ENCODE data around the gene AADACL4. TPM values are rescaled to one million over a fixed set of nuclear protein-coding genes. Genes with fewer than 3 reads are reported as not detected.

Gene AADACL4
- total and polyA plus RNA-seq, 2 of the 8 experiments (the other 6 are each of a cell fraction or from before 2014, with no cell fraction given), result 0.08 TPM; not detected in 1

DNA sequence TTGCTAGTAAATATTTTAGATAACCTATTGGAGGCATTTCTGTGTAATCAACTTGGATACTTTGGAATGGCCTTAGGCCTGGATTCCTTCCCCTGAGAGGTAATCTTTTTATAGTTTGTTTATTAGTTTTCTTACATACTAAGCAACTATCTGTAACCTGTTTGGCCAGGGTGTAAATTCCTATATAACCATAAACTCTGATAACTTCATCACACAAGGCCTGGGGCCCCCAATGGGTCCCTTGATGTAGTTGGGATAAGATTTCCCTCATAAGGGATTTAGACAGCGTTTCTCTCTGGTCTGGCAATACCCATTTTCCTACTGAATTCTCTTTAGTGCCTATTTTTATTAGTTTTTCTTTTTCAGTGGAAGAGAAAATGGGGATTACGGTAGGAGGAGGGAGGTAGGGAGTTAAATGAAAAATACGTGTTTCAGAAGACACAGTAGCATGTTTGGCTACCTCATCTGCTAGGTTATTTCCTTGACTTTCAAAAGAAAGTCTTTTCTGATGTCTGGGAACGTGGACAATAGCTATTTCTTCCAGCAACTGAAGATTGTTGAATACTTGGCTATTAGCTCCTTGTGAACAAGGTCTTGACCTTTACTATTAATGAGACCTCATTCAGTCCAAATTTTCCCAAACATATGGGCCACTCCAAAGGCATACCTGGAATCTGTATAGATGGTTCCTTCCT, 64.7 kb downstream of the AADACL4 start:
- H2BK120ac ChIP-seq (replicated peaks; ENCODE audit: low read depth, low read length), result no peak overlapping the region
- H2BK12ac ChIP-seq (ENCODE audit: low read depth, low read length), result no peak overlapping the region
- no peak overlapping the region for H3K56ac ChIP-seq (replicated peaks; ENCODE audit: insufficient read length, low read depth, low read length)
- no peak overlapping the region for H3K23ac ChIP-seq (ENCODE audit: insufficient read length)
- no peak overlapping the region for H4K8ac ChIP-seq (ENCODE audit: extremely low read depth, insufficient read depth, low read length)
- no peak overlapping the region for H2BK5ac ChIP-seq (ENCODE audit: low read depth, low read length)
- H3K4me2 ChIP-seq (ENCODE audit: insufficient read depth in 1 of 2, low read depth in 2 of 2, low read length in 2 of 2), result no peak overlapping the region
- peaks cover 3 to 9% (median 6%) of the 10 kb centered on the region in 4 experiments; a peak in 6 of 7 replicates for H3K4me1 ChIP-seq (replicated peaks in 1 of 4; ENCODE audit: control insufficient read depth in 3 of 4, insufficient read depth in 4 of 4, low read length in 3 of 4)
- DNase-seq (ENCODE audit: low read depth in 1 of 2, low spot score in 2 of 2), result no peak
- no peak overlapping the region for H3K9ac ChIP-seq (replicated peaks in 1 of 4; ENCODE audit: extremely low read depth in 1 of 4, low read depth in 3 of 4, low read length in 3 of 4)
- no peak overlapping the region for H3K14ac ChIP-seq (ENCODE audit: insufficient read length)
- no peak overlapping the region for H4K5ac ChIP-seq (ENCODE audit: insufficient read length, low read depth, low read length)
- H2BK20ac ChIP-seq (ENCODE audit: low read length), result no peak overlapping the region
- H3K18ac ChIP-seq (ENCODE audit: extremely low read depth, low read length), result no peak overlapping the region
- no peaks in the 10 kb centered on the region for H3K36me3 ChIP-seq (ENCODE audit: control insufficient read depth in 2 of 4, insufficient read depth in 4 of 4, low read length in 3 of 4)
- H4K91ac ChIP-seq (replicated peaks; ENCODE audit: insufficient read length, low read length), result no peak overlapping the region
- no peak for FAIRE-seq
- WGBS, 2 experiments (ENCODE audit: extremely low coverage in 1 of 2, insufficient coverage in 1 of 2, insufficient read length in 1 of 2, insufficient replicate concordance in 2 of 2, low coverage in 1 of 2, low lambda C conversion rate in 2 of 2, missing lambda C conversion rate in 1 of 2), result 89% methylated on average over 4 of the region's 4 CpGs; no CpG with 5 or more reads in 1 of the 2 experiments
- no peak overlapping the region for H2BK15ac ChIP-seq (ENCODE audit: low read length)
- no peaks in the 10 kb centered on the region for H3K23me2 ChIP-seq (ENCODE audit: low read depth, low read length)
- H3K4ac ChIP-seq (replicated peaks; ENCODE audit: insufficient read length, low read depth, low read length), result no peak overlapping the region
- no peak overlapping the region for H2AK5ac ChIP-seq (ENCODE audit: low read depth, low read length)
- H3K27ac ChIP-seq (ENCODE audit: low read depth, low read length), result no peak overlapping the region
- ChIA-PET CTCF (ENCODE audit: partially characterized antibody) (interaction anchor here (1.3 kb wide), 1 partner anchor 17 kb away, joined by 3 read pairs; no protein-coding TSS in a partner anchor), POLR2A (ENCODE audit: partially characterized antibody) (no interaction called here)
- no peaks in the 10 kb centered on the region for H3K27me3 ChIP-seq (replicated peaks in 1 of 4; ENCODE audit: control insufficient read depth in 3 of 4, extremely low read depth in 1 of 4, insufficient read depth in 3 of 4, low read length in 3 of 4)
- H3K4me3 ChIP-seq (ENCODE audit: extremely low read depth in 1 of 4, insufficient read depth in 2 of 4, low read depth in 3 of 4, low read length in 4 of 4), result no peak overlapping the region
- H4K20me1 ChIP-seq (replicated peaks in 1 of 2; ENCODE audit: control insufficient read depth in 1 of 2, insufficient read depth in 2 of 2, low read length in 2 of 2), result no peaks in the 10 kb centered on the region
- H2AFZ ChIP-seq (ENCODE audit: low read length), result no peak overlapping the region
- H3K79me2 ChIP-seq (ENCODE audit: control insufficient read depth in 1 of 2, insufficient read depth in 2 of 2, low read length in 2 of 2), result no peaks in the 10 kb centered on the region
- H3K79me1 ChIP-seq (ENCODE audit: low read depth, low read length), result no peaks in the 10 kb centered on the region
- no peaks in the 10 kb centered on the region for H3K9me3 ChIP-seq (ENCODE audit: insufficient read depth in 2 of 2, low read depth in 1 of 2, low read length in 1 of 2)
- no peak for TF ChIP-seq SRF (IDR thresholded peaks at IDR 0.05; ENCODE audit: low read depth, low read length)

Data from H1 (cell line).